GM19193 (cell line): ENCODE measurements around the gene PHYHD1.

Experiments used
- POLR2A ChIP-seq: IDR thresholded peaks from 4 replicates; pipeline ENCODE4 v1.6.1; 2011; ENCODE audit not compliant: insufficient read depth, insufficient read length; ENCODE audit errors: extremely low read depth

Gene PHYHD1

DNA sequence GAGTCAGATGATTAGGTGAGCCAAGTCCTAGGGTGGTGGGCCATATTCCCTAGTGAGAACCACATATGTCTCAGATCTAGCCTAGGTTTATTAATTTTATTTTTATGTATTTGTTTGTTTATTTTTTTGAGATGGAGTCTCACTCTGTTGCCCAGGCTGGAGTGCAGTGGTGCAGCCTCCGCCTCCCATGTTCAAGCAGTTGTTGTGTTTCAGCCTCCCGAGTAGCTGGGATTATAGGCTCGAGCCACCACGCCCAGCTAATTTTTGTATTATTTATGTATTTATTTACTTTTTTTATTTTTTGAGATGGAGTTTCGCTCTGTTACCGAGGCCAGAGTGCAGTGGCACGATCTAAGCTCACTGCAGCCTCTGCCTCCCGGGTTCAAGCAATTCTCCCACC lies 62.8 kb downstream of the PHYHD1 start:
- no peak for TF ChIP-seq POLR2A

DNA sequence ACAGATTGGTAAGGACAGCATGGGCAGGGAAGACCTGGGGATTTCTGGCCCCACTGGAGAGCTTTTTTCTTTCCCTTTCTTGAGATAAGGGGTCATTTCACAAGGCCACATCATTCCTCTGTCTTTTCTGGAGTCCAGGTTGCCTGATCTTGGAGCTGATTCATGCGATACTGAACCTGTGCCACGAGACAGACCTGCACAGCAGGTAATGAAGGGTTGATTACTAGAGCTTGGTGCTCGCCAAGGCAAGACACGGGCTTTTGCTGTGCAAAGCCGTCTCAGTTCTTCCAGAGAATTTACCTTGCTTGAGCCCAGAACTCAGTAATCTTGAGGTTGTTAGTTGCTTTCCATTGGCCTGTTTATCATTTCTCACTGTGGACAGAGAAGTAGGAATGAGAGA lies 65.9 kb downstream of the PHYHD1 start:
- TF ChIP-seq POLR2A = no peak

DNA sequence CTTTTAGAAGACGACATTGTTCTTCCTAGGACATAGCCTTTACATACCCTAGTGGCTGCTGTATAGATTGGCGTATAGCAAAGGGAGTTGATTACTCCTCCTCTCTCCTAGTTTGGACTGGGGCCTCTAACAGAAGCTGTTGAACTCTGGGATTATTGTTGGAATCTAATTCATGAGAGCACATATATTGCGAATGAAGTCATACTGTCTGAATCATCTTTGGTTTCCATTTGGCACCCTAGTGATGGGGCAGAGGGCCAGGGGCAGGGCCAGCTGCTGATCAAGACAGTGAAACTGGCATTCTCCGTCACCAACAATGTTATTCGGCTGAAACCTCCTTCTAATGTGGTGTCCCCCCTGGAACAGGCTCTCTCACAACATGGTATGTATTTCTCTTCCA lies 67.0 kb downstream of the PHYHD1 start:
- no peak for TF ChIP-seq POLR2A
